Right lobe of liver (tissue), 4 donors: ENCODE data around the gene PSD4.

Experiments used
- CTCF ChIP-seq, 4 donors: fragments of 200-600 bp in 3 of 4; fragments of 450-650 bp in 1 of 4; IDR thresholded peaks; one replicate each; pipeline versions ENCODE4 v1.5.1 to v1.8.0; 2016 to 2022; ENCODE audit warnings: antibody characterized with exemption in 4 of 4, mild to moderate bottlenecking in 2 of 4
- POLR2A ChIP-seq: fragments of 450-650 bp; IDR thresholded peaks from one replicate; pipeline ENCODE4 v1.6.1; 2017; ENCODE audit warnings: antibody characterized with exemption, mild to moderate bottlenecking
- donor health status: DM: no; HTN: no; CAD: no.
- donor health status: DM: no; HTN: no; CAD: no.
- donor health status: DM: no; HTN: yes; CAD: no.

DNA sequence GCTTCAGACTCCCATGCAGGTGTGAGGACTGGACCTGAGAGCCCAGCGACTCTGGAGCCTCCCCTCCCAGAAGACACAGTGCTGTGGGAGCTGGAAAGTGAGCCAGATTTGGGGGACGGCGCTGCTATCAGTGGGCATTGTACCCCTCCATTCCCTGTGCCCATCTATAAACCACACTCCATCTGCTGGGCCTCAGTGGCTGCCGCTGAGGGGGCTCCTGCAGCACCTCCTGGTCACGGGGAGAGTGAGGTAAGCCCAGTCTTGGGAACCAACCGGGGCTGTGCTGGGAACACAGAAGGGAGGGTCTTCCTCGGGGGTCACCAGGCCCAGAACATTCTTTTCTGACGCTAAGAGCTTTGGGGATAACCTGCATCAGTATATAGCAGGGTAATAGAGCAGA, 9.5 kb downstream of the PSD4 start:
- TF ChIP-seq POLR2A (no peak), CTCF (IDR thresholded peaks at IDR 0.05) (no peak)
